ENCODE measurements around the gene PDE3A.

PDE3A gene

DNA sequence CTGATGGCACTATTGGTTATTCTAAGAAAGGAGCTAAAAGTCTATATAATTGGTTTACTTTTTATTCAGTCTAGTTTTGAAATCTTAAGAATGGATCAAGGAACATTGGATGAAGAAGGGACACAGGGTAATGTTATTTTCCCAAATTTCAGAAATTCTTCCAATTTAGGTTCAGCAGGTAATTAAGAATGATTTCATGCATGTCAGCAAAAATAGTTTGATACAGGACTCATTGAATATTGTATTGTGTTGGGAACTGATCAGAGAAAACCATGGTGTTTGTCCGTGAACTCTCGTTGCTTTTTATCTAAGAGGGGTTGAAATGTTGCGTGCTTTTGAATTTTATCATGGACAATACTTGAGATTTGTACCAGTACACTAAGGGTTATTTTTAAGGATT lies 58.6 kb downstream of the PDE3A start:
- DNase-seq: no peak

DNA sequence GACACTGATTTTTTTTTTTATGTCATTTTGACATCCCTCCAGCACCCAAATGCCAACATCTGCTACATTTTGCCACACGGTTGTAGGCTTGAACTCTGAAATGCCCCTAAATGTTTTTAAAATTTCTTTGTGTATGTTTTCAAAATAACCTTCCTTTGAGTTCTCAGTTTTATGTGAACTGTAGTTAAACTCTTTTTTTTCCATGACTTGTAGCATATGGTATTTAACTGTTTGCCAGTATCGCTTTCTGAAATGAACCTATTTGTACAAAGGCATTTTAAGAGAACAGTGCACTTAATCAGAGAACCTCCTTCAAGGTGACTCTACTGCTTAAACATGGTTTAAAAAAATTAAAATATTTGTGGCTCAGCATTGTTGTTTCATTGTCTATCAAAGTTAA lies 61.5 kb downstream of the PDE3A start:
- DNase-seq: no peak

DNA sequence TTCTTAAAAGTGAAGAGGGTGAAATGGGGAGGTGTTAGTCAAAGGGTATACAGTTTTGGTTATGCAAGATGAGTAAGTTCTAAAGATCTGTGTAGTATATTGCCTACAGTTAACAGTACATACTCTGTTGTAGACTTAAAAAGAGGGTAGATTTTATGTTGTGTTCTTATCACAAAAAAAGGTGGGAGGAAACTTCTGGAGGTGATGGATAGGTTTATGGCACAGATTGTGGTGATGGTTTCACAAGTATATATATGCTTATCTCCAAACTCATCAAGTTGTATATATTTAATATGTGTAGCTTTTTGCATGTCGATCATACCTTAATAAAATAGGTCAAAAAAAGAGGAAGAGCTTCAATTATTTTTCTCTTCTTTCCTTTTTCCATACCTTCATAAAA lies 64.0 kb downstream of the PDE3A start:
- no peak for DNase-seq

DNA sequence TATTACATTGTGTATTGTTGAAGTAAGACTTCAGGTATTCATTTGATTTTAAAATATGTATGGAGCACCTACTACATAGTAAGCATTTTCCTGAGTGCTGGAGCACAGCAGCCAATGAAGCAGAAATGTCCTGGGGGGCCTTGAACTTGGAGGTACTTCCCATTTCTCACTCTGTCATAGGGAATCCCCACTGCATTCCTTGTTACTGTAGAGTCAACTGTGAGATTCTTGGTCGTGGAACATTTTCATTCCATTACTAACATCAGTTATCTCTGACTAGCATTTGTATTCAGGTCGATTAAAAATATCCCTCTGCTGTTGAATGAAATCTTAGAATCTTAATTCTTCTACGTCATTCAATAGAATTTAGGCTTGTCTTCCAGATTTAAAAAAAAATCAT lies 66.7 kb downstream of the PDE3A start:
- no peak for DNase-seq

DNA sequence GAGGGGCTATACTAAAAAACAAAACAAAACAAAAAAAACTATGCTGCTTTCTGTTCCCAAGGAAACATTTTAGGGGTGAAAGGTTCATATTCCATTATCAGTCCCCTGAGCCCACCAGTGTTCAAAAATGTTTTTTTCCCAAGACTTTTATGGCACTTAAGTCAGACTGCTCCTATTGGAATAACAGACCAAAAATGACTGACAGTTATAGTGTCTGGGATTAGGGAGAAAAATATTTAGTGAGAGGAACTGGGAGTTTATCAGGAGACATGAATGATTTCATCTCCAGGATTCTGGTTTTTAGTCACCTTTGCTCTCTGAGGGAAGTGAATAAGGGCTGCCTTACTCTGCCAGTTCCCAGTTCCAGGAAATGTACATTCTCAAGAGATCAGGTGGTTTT lies 68.0 kb downstream of the PDE3A start:
- no peak for DNase-seq

DNA sequence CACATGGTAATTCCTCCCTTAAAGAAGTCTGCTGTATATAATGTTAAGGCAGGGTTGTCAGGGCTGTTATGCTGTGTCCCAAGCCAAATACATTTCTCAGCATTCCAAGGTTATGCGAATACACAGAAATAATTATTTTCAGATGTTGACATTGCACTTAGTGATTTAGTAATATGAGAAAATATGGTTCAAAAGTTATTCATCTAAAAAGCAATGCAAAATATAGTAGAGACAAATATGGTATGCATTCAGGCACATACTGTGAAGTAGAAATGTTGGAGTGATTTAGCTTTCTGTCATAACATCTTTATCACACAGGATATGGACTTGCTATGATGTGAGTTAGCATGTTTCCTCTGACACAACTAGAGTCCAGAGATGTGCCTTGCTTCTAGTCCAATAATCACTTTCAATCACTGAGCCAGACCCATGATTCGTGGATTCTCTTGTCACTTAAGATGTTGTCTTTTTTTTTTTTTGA lies 70.0 kb downstream of the PDE3A start:
- DNase-seq: no peak

DNA sequence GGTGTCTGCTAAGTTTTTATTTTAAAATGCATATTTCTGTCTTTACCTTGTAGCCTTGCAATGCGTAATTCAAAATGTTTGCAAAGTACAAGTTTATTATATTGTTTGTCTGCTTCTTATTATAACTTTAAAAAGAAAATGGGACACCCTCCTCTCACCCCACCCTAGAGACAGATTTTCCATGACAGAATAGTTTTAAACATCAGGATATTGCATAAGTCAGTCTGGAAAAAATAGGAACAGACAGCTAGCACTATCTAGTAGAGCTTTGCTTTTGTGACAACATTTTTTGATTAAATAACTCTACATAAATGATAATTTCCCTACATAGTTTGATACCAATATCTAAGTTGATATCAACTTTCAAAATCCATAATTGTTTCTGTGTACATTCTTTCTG lies 71.3 kb downstream of the PDE3A start:
- no peak for DNase-seq

DNA sequence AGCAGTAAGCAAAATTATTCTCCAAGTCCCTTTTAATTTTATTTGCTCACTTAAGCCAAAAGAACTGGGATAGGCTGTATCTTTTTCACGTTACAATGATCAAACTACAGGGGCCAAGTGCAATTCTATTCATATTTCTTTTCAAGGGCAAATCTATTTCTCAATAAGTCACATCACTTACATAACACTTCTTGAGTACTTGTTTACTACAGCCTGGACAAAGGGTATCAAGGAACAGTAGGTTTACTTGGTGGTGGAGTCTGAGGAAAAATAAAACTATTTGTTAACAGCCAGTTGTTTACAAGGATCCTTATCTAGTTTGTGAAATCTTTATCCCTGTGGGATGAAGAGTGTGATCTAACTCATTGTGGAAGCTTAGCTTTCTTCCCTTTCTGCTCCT lies 72.1 kb downstream of the PDE3A start:
- no peak for DNase-seq

DNA sequence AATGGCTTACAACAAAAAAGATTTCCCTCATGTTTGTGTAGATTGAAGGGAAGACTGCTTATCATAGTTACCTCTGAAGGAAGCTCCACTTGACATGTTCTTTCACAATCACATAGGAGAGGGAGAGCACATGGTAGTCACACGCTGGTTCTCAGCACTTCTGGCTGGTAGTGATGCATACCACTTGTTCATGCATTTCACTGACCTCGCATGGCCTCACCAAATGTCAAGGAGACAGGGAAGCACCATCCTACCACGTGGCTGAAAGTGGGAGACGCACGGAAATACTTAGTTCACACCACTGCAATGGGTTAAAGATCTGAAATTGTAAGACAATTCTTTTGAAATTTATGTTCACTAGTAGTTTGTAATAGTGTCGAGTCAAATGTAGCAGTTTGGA lies 74.0 kb downstream of the PDE3A start:
- DNase-seq: no peak

DNA sequence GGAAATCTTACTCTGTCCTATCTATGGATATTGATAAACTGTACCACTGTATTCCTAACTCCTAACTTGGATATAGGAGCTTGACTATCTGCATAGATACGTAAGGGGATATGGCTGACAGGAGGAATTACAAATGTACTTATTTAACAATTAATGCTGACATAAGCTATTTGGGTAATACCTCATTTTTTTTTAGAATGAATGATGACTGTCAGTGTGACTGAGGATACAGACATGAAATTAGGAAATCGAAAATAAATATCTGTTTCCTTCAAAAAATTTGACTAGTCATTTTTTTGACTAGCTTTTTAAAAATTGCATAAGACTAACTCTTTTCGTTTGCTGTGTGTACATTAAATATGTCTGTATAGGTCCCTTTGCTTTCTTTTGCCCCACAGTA lies 74.9 kb downstream of the PDE3A start:
- DNase-seq: no peak

DNA sequence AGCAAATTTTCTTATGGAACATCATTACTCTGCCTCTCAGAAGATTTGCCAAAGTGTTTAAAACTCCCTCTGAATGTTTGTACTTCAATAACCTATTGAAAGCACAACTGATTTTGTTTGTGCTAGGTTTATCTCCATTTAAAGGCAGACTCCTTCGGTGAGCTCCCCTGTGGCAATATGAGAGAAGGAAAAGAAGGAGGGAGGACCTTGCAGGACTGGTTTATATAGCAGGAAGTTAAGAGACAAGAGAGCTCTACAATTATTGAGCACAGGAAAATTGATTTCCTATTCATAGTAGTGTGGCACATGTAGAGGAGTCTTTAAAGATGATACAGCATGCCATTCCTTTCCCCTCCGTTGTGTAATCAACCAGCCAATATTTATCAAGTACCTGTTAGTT lies 75.5 kb downstream of the PDE3A start:
- DNase-seq: no peak

DNA sequence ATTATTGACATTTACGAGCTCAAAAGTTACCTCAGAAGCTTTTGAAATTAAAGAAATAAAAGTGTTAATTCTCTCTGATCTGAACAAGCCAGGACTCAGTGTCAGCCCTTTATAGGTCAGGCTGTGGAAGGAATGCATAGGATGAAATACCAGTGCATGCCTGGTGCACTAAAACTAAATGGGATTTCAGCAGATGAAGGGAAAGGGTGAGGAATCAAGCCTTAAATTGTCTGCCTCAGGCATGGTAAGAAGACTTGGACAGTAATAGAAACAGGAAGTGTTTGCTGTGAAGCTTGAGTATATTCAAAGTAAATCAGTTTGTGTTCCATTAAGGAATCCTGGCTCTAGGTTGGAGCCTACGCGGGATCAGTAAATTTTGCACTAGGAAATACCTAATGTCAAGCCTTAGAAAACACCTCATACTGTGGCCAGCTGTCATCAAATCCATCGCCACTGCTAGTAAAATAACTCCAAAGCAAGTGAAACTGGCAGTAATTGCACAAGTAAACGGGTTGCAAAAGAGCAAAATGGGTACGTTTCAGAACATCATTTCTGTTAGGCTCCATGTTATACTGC lies 76.3 kb downstream of the PDE3A start:
- no peak for DNase-seq

DNA sequence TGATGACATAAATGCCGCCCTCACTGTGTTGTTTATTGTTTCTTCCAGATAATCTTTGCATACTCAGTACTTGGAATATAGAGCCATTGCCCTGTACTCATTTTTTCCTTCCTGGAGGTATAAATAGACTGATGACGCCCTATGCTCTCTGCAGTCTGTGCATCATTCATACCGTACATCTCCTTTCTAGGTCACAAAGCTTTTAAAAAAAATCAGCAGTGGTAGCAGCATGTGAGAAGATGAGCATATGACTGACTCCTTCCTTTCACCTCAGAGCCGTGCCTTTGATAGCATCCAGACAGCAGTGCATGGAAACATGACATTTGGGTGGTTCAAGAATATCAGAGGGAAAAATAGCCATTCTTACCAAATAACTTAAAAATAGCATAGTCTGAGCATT lies 77.3 kb downstream of the PDE3A start:
- DNase-seq: no peak

DNA sequence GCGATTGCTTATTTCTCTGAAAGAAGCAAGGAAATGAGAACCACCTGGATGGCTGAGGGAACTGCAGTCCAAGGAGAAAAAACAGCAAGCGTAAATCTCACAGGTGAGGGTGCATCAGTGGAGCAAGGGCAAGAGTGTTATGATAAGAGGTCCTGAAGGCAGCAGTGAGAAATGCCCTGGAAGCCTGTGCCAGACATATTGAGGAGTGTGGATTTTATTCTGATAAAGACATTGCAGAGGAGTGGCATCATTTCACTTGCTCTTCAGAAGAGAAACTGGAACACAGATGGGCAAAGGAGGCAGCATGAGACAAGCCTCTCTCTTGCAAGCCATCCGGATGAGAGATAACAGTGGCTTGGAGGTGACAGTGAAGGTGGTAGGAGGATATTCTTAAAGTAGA lies 78.5 kb downstream of the PDE3A start:
- DNase-seq: no peak

DNA sequence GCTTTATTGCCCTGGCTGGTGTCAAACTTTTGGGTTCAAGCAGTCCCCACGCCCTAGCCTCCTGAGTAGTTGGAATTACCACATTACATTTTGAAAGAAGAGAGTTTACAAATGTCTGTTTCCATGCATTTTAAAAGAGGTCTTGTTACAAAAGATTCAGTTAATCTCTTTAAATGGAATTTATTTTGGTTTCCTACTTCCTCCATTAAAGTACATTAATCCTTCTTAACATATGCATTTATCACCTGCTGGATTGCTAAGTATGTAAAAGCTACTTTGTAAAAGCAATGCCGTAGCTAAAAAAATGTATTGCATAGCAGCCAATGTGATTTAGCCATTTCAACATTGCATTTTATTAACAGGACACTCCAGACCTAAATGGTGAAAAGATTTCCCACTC lies 80.4 kb downstream of the PDE3A start:
- no peak for DNase-seq

DNA sequence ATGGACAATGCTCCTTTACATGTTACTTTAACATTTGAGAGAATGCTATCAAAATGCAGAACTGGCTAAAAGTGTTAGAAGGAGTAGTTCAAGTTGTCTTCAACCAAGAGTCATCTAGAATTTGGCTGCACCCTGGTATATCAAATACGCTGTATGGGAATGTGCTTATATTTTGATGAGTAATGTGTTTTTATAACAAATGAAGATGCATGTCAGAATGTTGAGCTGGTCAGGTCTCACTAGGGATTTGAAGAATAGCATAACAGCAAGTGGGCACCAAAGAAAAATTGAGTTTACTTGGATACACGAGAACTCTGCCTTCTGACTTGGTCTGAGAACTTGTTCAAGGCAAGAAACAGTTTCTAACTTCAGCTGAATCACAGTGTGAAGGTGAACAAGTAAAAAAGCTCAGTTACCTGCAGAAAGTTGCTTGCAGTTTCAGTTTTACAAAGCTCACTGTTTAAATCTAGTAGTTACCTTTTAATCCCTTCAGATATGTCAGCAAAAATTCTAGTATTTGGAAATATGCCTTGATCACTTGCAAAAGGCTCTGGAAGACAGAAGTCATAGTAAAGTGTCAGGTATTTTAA lies 82.3 kb downstream of the PDE3A start:
- no peak for DNase-seq

DNA sequence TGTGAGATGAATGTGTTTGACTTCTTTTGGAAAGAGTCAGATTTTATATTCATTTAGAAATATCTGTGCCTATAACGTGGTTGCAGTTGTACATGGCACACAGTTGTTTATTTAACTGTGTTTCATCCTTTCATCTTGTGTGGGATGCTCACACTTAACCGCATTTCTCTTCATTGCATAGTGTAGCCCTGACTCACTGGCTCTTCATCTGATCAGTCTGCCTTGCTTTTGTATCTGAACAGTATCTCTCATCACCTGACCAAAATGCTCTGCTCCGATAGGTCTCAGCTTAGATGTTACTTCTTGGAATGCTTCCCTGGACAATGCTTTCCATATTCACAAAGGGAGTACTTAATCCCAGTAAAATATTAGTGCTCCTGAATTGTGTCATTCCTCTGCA lies 83.4 kb downstream of the PDE3A start:
- no peak for DNase-seq

DNA sequence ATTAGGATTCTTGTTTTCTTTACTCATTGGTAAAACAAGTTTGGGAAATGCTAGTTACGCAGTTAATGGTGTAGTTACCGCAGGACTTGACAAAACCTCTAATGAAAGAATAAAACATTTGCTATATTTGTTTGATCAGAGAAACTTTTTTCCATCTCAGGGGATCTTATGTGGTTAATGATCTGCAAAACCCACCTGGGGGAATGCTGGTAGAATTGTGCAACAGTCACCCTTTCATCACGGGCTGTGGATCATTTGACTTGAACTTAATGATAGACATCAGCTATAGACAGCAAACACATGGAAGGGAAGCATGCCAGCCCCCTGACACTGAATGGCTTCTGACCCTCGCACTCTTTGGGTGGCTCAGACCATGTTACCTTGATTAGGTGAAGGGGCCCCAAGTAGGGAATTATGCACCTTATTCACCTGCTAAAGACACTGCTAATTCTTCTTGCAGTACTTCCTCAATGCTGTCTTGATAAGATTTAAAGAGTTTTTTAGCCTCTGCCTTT lies 84.2 kb downstream of the PDE3A start:
- no peak for DNase-seq

DNA sequence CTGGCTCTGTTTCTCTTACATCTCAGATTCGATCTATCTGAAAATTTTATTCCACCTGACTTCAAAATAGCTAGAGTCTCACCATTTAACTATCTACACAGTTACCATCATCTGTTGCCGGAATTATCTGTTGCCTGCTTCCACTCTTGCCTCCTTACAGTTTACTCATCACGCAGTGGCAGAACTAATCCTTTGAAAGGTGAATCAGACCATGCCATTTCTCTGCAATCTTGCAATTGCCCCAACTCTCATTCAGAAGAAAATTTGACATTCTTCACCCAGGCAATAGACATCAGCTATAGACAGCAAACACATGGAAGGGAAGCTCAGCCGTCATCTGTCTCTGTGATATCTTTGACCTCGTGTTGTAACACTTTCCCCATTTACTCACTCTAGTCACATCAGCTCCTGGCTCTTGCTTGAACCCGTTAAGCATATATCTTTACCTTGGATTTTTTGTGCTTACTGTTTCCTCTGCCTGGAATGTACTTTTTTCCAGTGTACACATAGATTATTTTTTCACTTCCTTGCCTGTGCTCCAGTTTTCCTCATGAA lies 85.5 kb downstream of the PDE3A start:
- DNase-seq: no peak

DNA sequence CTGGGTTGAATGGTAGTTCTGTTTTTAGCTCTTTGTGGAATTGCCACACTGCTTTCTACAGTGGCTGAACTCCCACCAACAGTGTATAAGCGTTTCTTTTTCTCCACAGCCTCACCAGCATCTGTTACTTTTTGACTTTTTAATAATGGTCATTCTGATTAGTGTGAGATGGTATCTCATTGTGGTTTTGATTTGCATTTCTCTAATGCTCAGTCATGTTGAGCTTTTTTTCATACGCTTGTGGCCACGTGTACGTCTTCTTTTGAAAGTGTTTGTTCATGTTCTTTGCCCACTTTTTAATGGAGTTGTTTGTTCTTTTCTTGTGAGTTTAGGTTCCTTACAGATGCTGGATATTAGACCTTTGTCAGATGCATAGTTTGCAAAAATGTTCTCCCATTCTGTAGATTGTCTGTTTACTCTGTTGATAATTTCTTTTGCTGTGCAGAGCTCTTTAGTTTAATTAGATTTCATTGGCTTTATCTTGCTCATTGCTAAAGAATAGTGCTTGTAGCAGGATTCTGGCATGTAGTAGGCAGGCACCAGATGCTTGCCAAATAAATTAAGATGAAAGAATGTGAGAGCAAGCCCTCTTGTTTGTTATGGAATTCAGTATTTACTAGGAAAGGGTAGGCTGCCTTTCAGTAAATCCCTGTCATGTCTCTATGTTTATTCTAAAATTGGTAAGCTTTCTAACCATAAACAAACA lies 86.8 kb downstream of the PDE3A start:
- no peak for DNase-seq

DNA sequence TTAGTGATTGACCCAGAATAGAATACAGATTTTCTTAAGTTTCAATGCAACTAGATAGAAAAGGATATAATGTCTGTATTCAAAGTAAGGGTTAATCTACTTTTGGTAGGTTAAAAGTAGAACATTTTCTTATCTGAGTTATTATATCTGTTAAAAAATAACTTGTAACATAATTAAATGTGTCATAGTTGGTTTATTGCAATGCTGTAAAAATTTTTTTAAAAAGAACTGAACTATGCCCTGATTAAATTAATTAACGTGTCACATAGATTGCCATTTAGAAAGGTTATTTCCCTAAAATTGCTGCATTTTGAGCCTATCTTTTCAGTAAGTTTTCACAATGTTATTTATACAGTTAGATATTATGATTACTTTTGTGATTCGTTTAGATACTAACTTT lies 89.2 kb downstream of the PDE3A start:
- no peak for DNase-seq

DNA sequence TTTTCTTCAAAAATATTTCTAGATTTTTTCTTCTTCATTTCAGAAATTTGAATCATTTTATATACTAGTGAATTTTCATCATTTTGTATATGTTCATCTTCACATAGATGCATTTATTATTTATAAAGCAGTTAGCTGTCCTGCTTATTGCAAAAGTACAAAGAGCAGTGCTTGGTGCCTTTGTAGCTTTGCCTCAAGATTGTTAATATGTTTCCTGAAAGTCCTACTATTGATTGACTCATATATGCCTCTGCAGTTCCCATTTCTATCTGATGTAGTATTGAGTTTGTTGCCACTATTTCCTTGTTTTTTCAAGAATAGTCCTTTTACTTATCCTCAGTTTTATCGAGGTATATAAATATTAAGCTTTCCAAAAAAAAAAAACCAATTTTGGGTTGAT lies 89.7 kb downstream of the PDE3A start:
- no peak for DNase-seq

DNA sequence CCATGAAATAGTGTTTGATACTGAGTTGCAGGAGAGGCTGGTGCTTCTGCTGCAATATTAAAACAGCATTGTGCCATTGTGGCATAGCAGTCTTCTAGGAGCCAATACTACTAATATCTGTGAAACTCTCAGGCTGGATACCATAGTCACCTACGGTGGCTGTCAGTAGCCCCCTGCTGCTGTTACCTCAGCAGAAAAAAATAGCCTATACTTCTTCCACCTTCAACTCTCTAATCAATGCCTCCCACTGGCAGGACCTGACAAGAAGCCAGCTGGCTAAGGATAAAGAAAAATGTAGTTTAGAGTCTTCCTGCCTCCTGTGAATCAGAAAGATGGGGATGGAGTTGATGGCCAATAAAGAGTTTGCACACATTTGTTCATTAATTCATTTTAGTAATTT lies 91.6 kb downstream of the PDE3A start:
- no peak for DNase-seq

DNA sequence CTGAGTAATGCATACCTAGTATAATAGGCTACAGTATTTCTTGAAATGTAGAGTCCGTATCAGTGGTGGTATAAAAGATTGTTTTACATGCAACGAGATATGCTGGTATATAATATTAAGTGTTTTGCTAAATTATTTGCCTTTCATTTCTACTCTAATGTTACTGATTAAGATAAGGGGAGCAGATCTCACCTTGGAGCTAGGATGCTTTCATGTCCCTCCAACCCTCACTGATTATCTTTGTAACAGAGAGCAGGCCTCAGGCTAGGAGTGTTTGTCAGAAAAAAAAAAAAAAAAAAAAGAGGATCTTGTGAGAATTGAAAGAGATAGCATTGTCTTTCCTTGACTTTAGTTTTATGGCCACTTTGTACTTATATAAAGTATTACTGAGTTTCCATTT lies 92.6 kb downstream of the PDE3A start:
- no peak for DNase-seq
